Smooth muscle cell of the umbilical artery (primary cell): ENCODE measurements around the gene LPAR5. TPM values are rescaled to one million over a fixed set of nuclear protein-coding genes. Genes with fewer than 3 reads are reported as not detected.

Experiments used
- total RNA-seq: library from RNA; depleted of rRNA; stranded (reverse); fragments of >200 nt; gene quantifications from 2 replicates; pipeline ENCODE4 v1.2.3, GENCODE V29; 2014

The LPAR5 gene
- total RNA-seq = not detected in 2 replicates

GRCh38 chr12:6635856-6636531, at the start of gene LPAR5:
Gene LPAR5 (minus strand): TSS chr12:6635959. CDS start chr12:6621248, 14,711 bp downstream.

DNA sequence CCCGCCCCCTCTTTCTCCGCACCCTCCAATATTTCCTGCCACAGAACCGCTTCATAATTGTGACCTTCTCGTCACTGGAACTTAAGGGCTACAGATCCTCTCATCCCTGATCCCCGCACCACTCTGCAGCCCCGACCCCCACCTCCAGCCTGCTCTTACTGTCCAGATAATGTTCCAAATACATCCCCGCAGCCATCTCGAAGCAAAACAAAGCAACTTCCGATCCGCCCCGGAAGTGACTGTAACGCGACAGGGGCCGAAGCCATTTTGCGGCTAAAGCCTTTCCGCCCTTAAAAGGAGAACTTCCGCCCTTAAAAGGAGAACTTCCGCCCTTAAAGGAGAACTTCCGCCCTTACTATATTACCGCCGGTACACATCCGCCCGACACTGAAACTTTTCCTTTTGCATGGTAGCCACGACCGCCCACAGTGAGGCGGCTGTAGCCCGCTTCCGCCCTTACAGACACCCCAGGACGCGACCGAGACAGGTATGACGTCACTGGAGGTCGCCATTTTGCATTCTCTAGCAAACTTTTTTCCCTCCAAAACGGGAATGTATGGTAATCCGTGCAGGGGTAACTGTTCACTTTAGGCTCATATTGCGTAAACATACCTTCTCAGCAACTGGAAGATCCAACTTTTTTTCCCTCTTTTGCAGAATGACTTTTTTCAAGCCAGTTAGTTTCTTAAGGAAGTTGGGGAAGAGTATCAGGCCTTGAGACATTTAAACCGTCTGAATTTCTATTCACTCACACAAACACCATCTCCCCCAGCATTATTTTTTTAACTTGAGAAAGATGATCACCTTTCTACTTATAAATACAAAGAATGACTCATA, 27.4 kb upstream of the LPAR5 start, which contains the start of gene ING4:
ING4 (minus strand) TSS at position 214 of the 837 bp plus-strand sequence; CDS start at position 196, 18 bp downstream.

DNA sequence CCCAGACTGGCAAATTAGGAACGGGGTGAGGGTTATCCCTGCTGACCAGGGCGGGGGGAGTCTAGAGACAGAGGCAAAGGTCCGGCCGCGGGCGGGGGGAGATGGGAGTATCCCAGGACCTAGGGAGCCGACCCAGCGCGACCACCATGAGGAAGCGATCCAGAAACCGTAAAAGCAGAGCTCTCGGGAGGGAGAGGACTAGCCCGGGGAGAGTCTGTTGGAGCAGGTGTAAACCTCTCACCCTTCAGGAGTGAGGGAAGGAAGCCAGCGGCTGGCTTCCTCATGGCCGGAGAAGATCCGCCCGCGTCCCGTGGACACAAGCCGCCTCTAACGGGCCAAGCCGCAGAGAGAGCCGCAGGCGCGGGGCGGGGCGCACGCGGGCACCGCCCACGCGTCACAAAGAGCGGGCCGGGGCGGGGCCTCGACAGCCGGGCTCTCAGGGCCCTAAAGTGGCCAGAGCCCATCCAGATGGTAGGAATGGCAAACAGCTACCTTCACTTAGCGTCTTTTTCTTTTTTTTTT, 11.4 kb upstream of the LPAR5 start, which contains the start of gene ACRBP:
ACRBP (minus strand) TSS at position 350 of the 522 bp plus-strand sequence; CDS start at position 284, 66 bp downstream.

Other genes starting within 250 kb of the LPAR5 start
- not detected in 2 replicates for gene CD27, start 191.0 kb downstream of the LPAR5 start, total RNA-seq
- gene TAPBPL, start 183.9 kb downstream of the LPAR5 start, total RNA-seq = 10.3 and 15.7 TPM in 2 replicates
- gene VAMP1, start 165.3 kb downstream of the LPAR5 start, total RNA-seq = 5.3 and 7.4 TPM in 2 replicates
- gene MRPL51, start 142.7 kb downstream of the LPAR5 start, total RNA-seq = 91.5 and 97.4 TPM in 2 replicates
- 34.4 and 64.1 TPM in 2 replicates for gene NCAPD2, start 141.9 kb downstream of the LPAR5 start, total RNA-seq
- gene GAPDH, start 101.4 kb downstream of the LPAR5 start, total RNA-seq = 7,061 and 9,871 TPM in 2 replicates
- gene IFFO1, start 79.9 kb downstream of the LPAR5 start, total RNA-seq = 10.4 and 11.8 TPM in 2 replicates
- gene NOP2, start 67.7 kb downstream of the LPAR5 start, total RNA-seq = 20.8 and 32.5 TPM in 2 replicates
- 195 and 243 TPM in 2 replicates for gene CHD4, start 28.6 kb downstream of the LPAR5 start, total RNA-seq
- 0.46 TPM in 1 of 2 replicates, not detected in the other for gene ACRBP, start 11.5 kb upstream of the LPAR5 start, total RNA-seq
- gene ING4, start 27.2 kb upstream of the LPAR5 start, total RNA-seq = 26.4 and 36.8 TPM in 2 replicates
- gene ZNF384, start 53.4 kb upstream of the LPAR5 start, total RNA-seq = 11.0 and 20.2 TPM in 2 replicates
- 0.23 and 0.30 TPM in 2 replicates for gene PIANP, start 64.9 kb upstream of the LPAR5 start, total RNA-seq
- 78.9 and 83.4 TPM in 2 replicates for gene COPS7A, start 88.1 kb upstream of the LPAR5 start, total RNA-seq
- gene MLF2, start 117.2 kb upstream of the LPAR5 start, total RNA-seq = 184 and 213 TPM in 2 replicates
- gene PTMS, start 130.4 kb upstream of the LPAR5 start, total RNA-seq = 37.4 and 109 TPM in 2 replicates
- 0.05 TPM in 1 of 2 replicates, not detected in the other for gene LAG3, start 136.6 kb upstream of the LPAR5 start, total RNA-seq
- gene CD4, start 153.6 kb upstream of the LPAR5 start, total RNA-seq = 1.0 and 1.5 TPM in 2 replicates
- gene GPR162, start 185.9 kb upstream of the LPAR5 start, total RNA-seq = 2.1 and 2.6 TPM in 2 replicates
- 216 and 275 TPM in 2 replicates for gene P3H3, start 192.4 kb upstream of the LPAR5 start, total RNA-seq
- 3.6 and 4.7 TPM in 2 replicates for gene GNB3, start 205.0 kb upstream of the LPAR5 start, total RNA-seq
- 2.1 and 8.1 TPM in 2 replicates for gene CDCA3, start 215.3 kb upstream of the LPAR5 start, total RNA-seq
- 87.9 and 120 TPM in 2 replicates for gene USP5, start 216.2 kb upstream of the LPAR5 start, total RNA-seq
- 1,296 and 1,307 TPM in 2 replicates for gene TPI1, start 231.6 kb upstream of the LPAR5 start, total RNA-seq
- gene SPSB2, start 237.3 kb upstream of the LPAR5 start, total RNA-seq = 2.6 and 5.0 TPM in 2 replicates